A549 (cell line): ENCODE data around the gene PSMD5. TPM values are rescaled to one million over a fixed set of nuclear protein-coding genes. Genes with fewer than 3 reads are reported as not detected.
A peak's percentile ranks its signal among the peaks of the same experiment; 100 is the strongest.

Source experiments
- ATAC-seq, 2 experiments: fragments of 200-7000 bp in 1 of 2; fragments of >200 bp in 1 of 2; cut with Nextera tagmentation in 1 of 2; cut with Tn5 transposase in 1 of 2; 3 replicates each; pipeline versions ENCODE4 v1.8.0 to v1.9.1; 2018 to 2020; ENCODE audit warnings: mild to moderate bottlenecking in 1 of 2, moderate library complexity in 1 of 2
- CTCF ChIA-PET: fragments of 300-600 bp; sonication (Branson Sonifier 250); formaldehyde crosslinking; extraction: SDS; loops from one replicate; lab custom pipeline; 2021; ENCODE audit warnings: antibody characterized with exemption, inconsistent platforms; lab: Yijun Ruan, JAX
- POLR2A ChIA-PET: fragments of 350-600 bp; formaldehyde crosslinking; extraction: SDS; loops from one replicate; lab custom pipeline; 2021; ENCODE audit warnings: antibody characterized with exemption, inconsistent platforms; lab: Yijun Ruan, JAX
- DNase-seq, 2 experiments: peaks; one replicate each; pipeline versions ENCODE4 v3.0.0 to v3.0.0-alpha.2; 2011 to 2016; ENCODE audit warnings: low read depth in 1 of 2, low spot score in 1 of 2
- FAIRE-seq: peaks from 2 replicates; lab custom pipeline; 2011; peaks lifted over from hg19 to GRCh38; lab: Jason Lieb, UNC
- H3K27ac ChIP-seq, 2 experiments: fragments of >200 bp; sonication (Bioruptor Twin); formaldehyde crosslinking; 3 replicates each; pipeline ENCODE4 v1.5.1; 2016 to 2017
- H3K4me1 ChIP-seq: fragments of >200 bp; sonication (Bioruptor Twin); formaldehyde crosslinking; 3 replicates; pipeline ENCODE4 v1.6.1; 2016
- H3K4me2 ChIP-seq: fragments of >200 bp; sonication (Bioruptor Twin); formaldehyde crosslinking; 3 replicates; pipeline ENCODE4 v1.6.1; 2016
- H3K4me3 ChIP-seq: fragments of >200 bp; sonication (Bioruptor Twin); formaldehyde crosslinking; 3 replicates; pipeline ENCODE4 v1.5.1; 2016
- H3K9me3 ChIP-seq: fragments of >200 bp; sonication (Bioruptor Twin); formaldehyde crosslinking; 3 replicates; pipeline ENCODE4 v1.6.1; 2016
- ATOH8 ChIP-seq: fragments of 250-450 bp; sonication (Bioruptor Pico); IDR thresholded peaks from 2 replicates; pipeline ENCODE4 v1.5.0; 2020; ENCODE audit warnings: low read depth, mild to moderate bottlenecking, moderate library complexity
- BCL3 ChIP-seq: fragments of >200 bp; sonication (Bioruptor Twin); formaldehyde crosslinking; IDR thresholded peaks from 3 replicates; pipeline ENCODE4 v1.6.1; 2016
- CBX2 ChIP-seq: fragments of 200-600 bp; sonication (generic); IDR thresholded peaks from 2 replicates; pipeline ENCODE4 v1.6.1; 2016; ENCODE audit warnings: low read depth, mild to moderate bottlenecking, borderline replicate concordance
- CHD2 ChIP-seq: fragments of 150-350 bp; IDR thresholded peaks from 2 replicates; pipeline ENCODE4 v1.6.1; 2014; ENCODE audit warnings: low read length; ENCODE audit not compliant: partially characterized antibody
- E2F6 ChIP-seq: IDR thresholded peaks from 2 replicates; pipeline ENCODE4 v1.6.1; 2012; ENCODE audit warnings: low read depth, borderline replicate concordance
- EHF ChIP-seq: fragments of 250-450 bp; sonication (Bioruptor Pico); IDR thresholded peaks from 2 replicates; pipeline ENCODE4 v1.5.0; 2020; ENCODE audit warnings: mild to moderate bottlenecking
- ELK1 ChIP-seq: fragments of 150-350 bp; IDR thresholded peaks from 2 replicates; pipeline ENCODE4 v1.6.1; 2014; ENCODE audit warnings: low read depth, mild to moderate bottlenecking, low read length
- EP300 ChIP-seq, 2 experiments: fragments of >200 bp; sonication (Bioruptor Twin); formaldehyde crosslinking; IDR thresholded peaks; 2 replicates in 1 of 2; 3 replicates in 1 of 2; pipeline ENCODE4 v1.6.1; 2016 to 2017
- FOSL2 ChIP-seq, 2 experiments: fragments of 450-650 bp in 1 of 2; fragments of >200 bp in 1 of 2; sonication (Bioruptor Twin) in 1 of 2; formaldehyde crosslinking; IDR thresholded peaks; 2 replicates each; pipeline versions ENCODE4 v1.5.0 to v1.6.1; 2016 to 2020; ENCODE audit warnings: mild to moderate bottlenecking in 1 of 2, moderate library complexity in 1 of 2
- FOXS1 ChIP-seq: fragments of 250-450 bp; sonication (Bioruptor Pico); IDR thresholded peaks from 2 replicates; pipeline ENCODE4 v1.5.0; 2020; ENCODE audit warnings: mild to moderate bottlenecking, moderate library complexity
- GATA3 ChIP-seq: IDR thresholded peaks from 2 replicates; pipeline ENCODE4 v1.6.1; 2012; ENCODE audit warnings: borderline replicate concordance
- HES2 ChIP-seq: fragments of >200 bp; sonication (Bioruptor Twin); formaldehyde crosslinking; IDR thresholded peaks from 2 replicates; pipeline ENCODE4 v1.6.1; 2016
- JUN ChIP-seq, 2 experiments: fragments of >200 bp; sonication (Bioruptor Twin); formaldehyde crosslinking; IDR thresholded peaks; 2 replicates in 1 of 2; 3 replicates in 1 of 2; pipeline ENCODE4 v1.6.1; 2016 to 2017
- JUNB ChIP-seq: fragments of >200 bp; sonication (Bioruptor Twin); formaldehyde crosslinking; IDR thresholded peaks from 2 replicates; pipeline ENCODE4 v1.6.1; 2016
- KDM1A ChIP-seq: fragments of 200-600 bp; sonication (generic); IDR thresholded peaks from 2 replicates; pipeline ENCODE4 v1.6.1; 2016; ENCODE audit warnings: low read depth, mild to moderate bottlenecking
- MAFK ChIP-seq: fragments of 450-650 bp; IDR thresholded peaks from 2 replicates; pipeline ENCODE4 v1.6.1; 2014; ENCODE audit not compliant: partially characterized antibody
- MAX ChIP-seq: IDR thresholded peaks from 2 replicates; pipeline ENCODE4 v1.6.1; 2012
- MAZ ChIP-seq: fragments of 150-350 bp; IDR thresholded peaks from 2 replicates; pipeline ENCODE4 v1.6.1; 2014; ENCODE audit warnings: antibody characterized with exemption, low read depth, low read length, borderline replicate concordance
- POLR2A ChIP-seq: IDR thresholded peaks from 2 replicates; pipeline ENCODE4 v1.6.1; 2012; ENCODE audit warnings: mild to moderate bottlenecking, low read length
- RAD21 ChIP-seq, 2 experiments: fragments of >200 bp in 1 of 2; sonication (Bioruptor Twin) in 1 of 2; formaldehyde crosslinking in 1 of 2; IDR thresholded peaks in 1 of 2; conservative IDR thresholded peaks in 1 of 2; 2 replicates in 1 of 2; 3 replicates in 1 of 2; pipeline ENCODE4 v1.6.1; 2012 to 2018; ENCODE audit warnings: inconsistent platforms in 1 of 2
- RFX5 ChIP-seq: fragments of 450-650 bp; IDR thresholded peaks from 2 replicates; pipeline ENCODE4 v1.7.1; 2014; ENCODE audit warnings: antibody characterized with exemption, mild to moderate bottlenecking, moderate library complexity
- RNF2 ChIP-seq: fragments of 200-600 bp; sonication (generic); IDR thresholded peaks from 2 replicates; pipeline ENCODE4 v1.6.1; 2016; ENCODE audit warnings: low read depth, mild to moderate bottlenecking, antibody characterized with exemption, moderate library complexity, borderline replicate concordance
- SMC3 ChIP-seq: fragments of >200 bp; sonication (Bioruptor Twin); formaldehyde crosslinking; IDR thresholded peaks from 3 replicates; pipeline ENCODE4 v1.6.1; 2018; ENCODE audit warnings: inconsistent platforms
- SREBF2 ChIP-seq: fragments of 450-650 bp; IDR thresholded peaks from 2 replicates; pipeline ENCODE4 v1.6.1; 2014; ENCODE audit warnings: mild to moderate bottlenecking, moderate library complexity
- TP53 ChIP-seq: fragments of 250-450 bp; sonication (Bioruptor Pico); IDR thresholded peaks from 2 replicates; pipeline ENCODE4 v1.5.0; 2021; ENCODE audit warnings: mild to moderate bottlenecking, moderate library complexity
- WGBS: methylation state at CpG from one replicate; pipeline ENCODE4 v1.1.6; 2017; ENCODE audit errors: missing lambda C conversion rate; 5-methylcytosine and 5-hydroxymethylcytosine counted together
- polyA plus RNA-seq, 4 experiments: library from polyadenylated mRNA; depleted of rRNA in 3 of 4; stranded (reverse); fragments of >200 nt; fragmentation: RNase III in 1 of 4; extraction: RNeasy Plus Mini Kit Qiagen cat#74134 plus additional on column Dnase treatment in 1 of 4; gene quantifications; 2 replicates in 3 of 4; 3 replicates in 1 of 4; pipeline ENCODE4 v1.2.3, GENCODE V29; 2011 to 2017

PSMD5 gene
- polyA plus RNA-seq, 2 of the 4 experiments (the other 2 are of a cell fraction), result 34.6 to 63.7 TPM

- H3K4me1 ChIP-seq, result peaks cover 47% of the 10 kb centered on the region
Observed at GRCh38 chr9:120875954-120876841, 33.5 kb upstream of the PSMD5 start.

More at GRCh38 chr9:120875954-120876841, 33.5 kb upstream of the PSMD5 start:
- Histone ChIP-seq H3K27ac (peak overlapping the region; percentile 99), H3K4me2 (peak overlapping the region; percentile 93), H3K9me3 (no peaks in the 10 kb centered on the region), H3K4me3 (peak overlapping the region; percentile 86)
- peak; percentile 93 for DNase-seq
- ChIA-PET POLR2A (interaction anchor here (1.2 kb wide), 1 partner anchor 83 kb away, joined by 3 read pairs; the partner anchor contains the start of gene FBXW2), CTCF (interaction anchor here (1.5 to 1.7 kb wide), 2 partner anchors 11 to 21 kb away, joined by 3 read pairs; no protein-coding TSS in a partner anchor)
- peak; percentile 62 to 79 for ATAC-seq
- TF ChIP-seq JUN (IDR thresholded peaks at IDR 0.05), result peak in 1 of 2 experiments; percentile 71; a peak in 3 of 5 replicates
- TF ChIP-seq ELK1, result no peak
- no peak for TF ChIP-seq FOXS1 (CRISPR knock-in tag)
- peak; percentile 74; the same call in 1 of the 3 replicates for TF ChIP-seq BCL3
- TF ChIP-seq JUNB, result peak; percentile 61
- no peak for TF ChIP-seq CHD2
- no peak for TF ChIP-seq SREBF2
- TF ChIP-seq EHF (CRISPR knock-in tag), result no peak
- TF ChIP-seq KDM1A, result no peak; the same call in 1 of the 2 replicates
- no peak for TF ChIP-seq TP53 (CRISPR knock-in tag)
- no peak for TF ChIP-seq RFX5
- TF ChIP-seq FOSL2 (IDR thresholded peaks at IDR 0.05), result peak; percentile 51; the same call in 1 of the 2 replicates
- TF ChIP-seq FOSL2 (CRISPR knock-in tag; IDR thresholded peaks at IDR 0.05), result peak; percentile 91
- no peak for TF ChIP-seq MAFK
- peak; percentile 10; the same call in 1 of the 2 replicates for TF ChIP-seq ATOH8 (CRISPR knock-in tag)
- TF ChIP-seq E2F6, result 0 out of 2 replicates have a peak, but pooled peaks have one; percentile 3
- TF ChIP-seq HES2, result no peak
- TF ChIP-seq MAX, result peak; percentile 70
- peak in 1 of 2 experiments; percentile 16; a peak in 1 of 5 replicates for TF ChIP-seq EP300 (IDR thresholded peaks at IDR 0.05)
- TF ChIP-seq RNF2, result no peak
- peak; percentile 17; the same call in 1 of the 2 replicates for TF ChIP-seq POLR2A
- TF ChIP-seq GATA3, result peak; percentile 59; the same call in 1 of the 2 replicates
- TF ChIP-seq CBX2, result no peak
- no peak for TF ChIP-seq SMC3
- peak; percentile 73; the same call in 1 of the 2 replicates for TF ChIP-seq MAZ
- TF ChIP-seq RAD21 (conservative IDR thresholded peaks at IDR 0.05 in 1 of 2, IDR thresholded peaks at IDR 0.05 in 1 of 2), result 0 out of 5 replicates have a peak, but pooled peaks of 1 of the 2 experiments have one; percentile 7
- WGBS, result under 1% methylated on average over 30 of the region's 65 CpGs
- no peak for FAIRE-seq
